ENCODE measurements around the gene SPATA17.

GRCh38 chr1:217647791-217648190 lies 16.6 kb downstream of the SPATA17 start:
- no peak for TF ChIP-seq ZNF274 (IDR thresholded peaks at IDR 0.05; ENCODE audit: low read depth, low read length)
- no peak for TF ChIP-seq SUZ12 (IDR thresholded peaks at IDR 0.05; ENCODE audit: extremely low read depth, insufficient read depth, insufficient read length)
- TF ChIP-seq YY1 (IDR thresholded peaks at IDR 0.05; ENCODE audit: insufficient read depth, insufficient read length), result no peak

Data from NT2/D1 (cell line).